Loucy (cell line): ENCODE measurements around the gene TPM2.

ENCODE experiments used
- H2AFZ ChIP-seq: fragments of 200-600 bp; sonication (generic); 2 replicates; pipeline ENCODE4 v1.6.0; 2016; ENCODE audit warnings: antibody characterized with exemption, mild to moderate bottlenecking, low read length, moderate library complexity
- H3F3A ChIP-seq: fragments of 200-600 bp; 2 replicates; pipeline ENCODE4 v1.6.0; 2016; ENCODE audit warnings: antibody characterized with exemption, low read depth, mild to moderate bottlenecking
- H3K27me3 ChIP-seq: fragments of 200-600 bp; sonication (generic); 2 replicates; pipeline ENCODE4 v1.6.1; 2014; ENCODE audit warnings: low read length, mild to moderate bottlenecking; ENCODE audit not compliant: insufficient read depth, poor library complexity, severe bottlenecking
- H3K36me3 ChIP-seq: fragments of 200-600 bp; sonication (generic); 2 replicates; pipeline ENCODE4 v1.6.1; 2016; ENCODE audit warnings: low read length; ENCODE audit not compliant: insufficient read depth
- H3K4me1 ChIP-seq: fragments of 200-600 bp; sonication (generic); 2 replicates; pipeline ENCODE4 v1.5.1; 2014; ENCODE audit warnings: low read length, mild to moderate bottlenecking; ENCODE audit not compliant: insufficient read depth, poor library complexity, severe bottlenecking
- H3K4me2 ChIP-seq: fragments of 200-600 bp; sonication (generic); 2 replicates; pipeline ENCODE4 v1.6.0; 2014; ENCODE audit warnings: antibody characterized with exemption, low read length, low read depth, mild to moderate bottlenecking; ENCODE audit not compliant: poor library complexity, severe bottlenecking
- H3K4me3 ChIP-seq: fragments of 200-600 bp; sonication (generic); 2 replicates; pipeline ENCODE4 v1.5.1; 2014; ENCODE audit warnings: low read length, mild to moderate bottlenecking, mixed read lengths; ENCODE audit not compliant: poor library complexity, severe bottlenecking
- H3K79me2 ChIP-seq: fragments of 200-600 bp; sonication (generic); 2 replicates; pipeline ENCODE4 v1.6.1; 2014; ENCODE audit warnings: low read length; ENCODE audit not compliant: insufficient read depth
- H3K9ac ChIP-seq: fragments of 200-600 bp; sonication (generic); 2 replicates; pipeline ENCODE4 v1.6.0; 2014; ENCODE audit warnings: mild to moderate bottlenecking, low read depth, low read length, moderate library complexity; ENCODE audit not compliant: poor library complexity, severe bottlenecking
- H3K9me2 ChIP-seq: fragments of 200-600 bp; sonication (generic); replicated peaks from 2 replicates; pipeline ENCODE4 v1.6.1; 2016; ENCODE audit warnings: low read depth, low read length, mixed read lengths
- H3K9me3 ChIP-seq: fragments of 200-600 bp; sonication (generic); 2 replicates; pipeline ENCODE4 v1.6.1; 2014; ENCODE audit warnings: mild to moderate bottlenecking, antibody characterized with exemption, low read length, low read depth; ENCODE audit not compliant: insufficient read depth
- H4K20me1 ChIP-seq: fragments of 200-600 bp; sonication (generic); 2 replicates; pipeline ENCODE4 v1.6.0; 2014; ENCODE audit warnings: antibody characterized with exemption, low read length, mild to moderate bottlenecking; ENCODE audit not compliant: insufficient read depth, poor library complexity, severe bottlenecking
- CTCF ChIP-seq: fragments of 200-600 bp; sonication (generic); conservative IDR thresholded peaks from 2 replicates; pipeline ENCODE4 v1.5.1; 2014; ENCODE audit warnings: mild to moderate bottlenecking, antibody characterized with exemption, low read length
- EZH2phosphoT487 ChIP-seq: fragments of 200-600 bp; IDR thresholded peaks from 2 replicates; pipeline ENCODE4 v1.6.1; 2018; ENCODE audit warnings: antibody characterized with exemption, mild to moderate bottlenecking, moderate library complexity, borderline replicate concordance

TPM2 gene

GRCh38 chr9:35675204-35675603 is 14.5 kb downstream of the TPM2 start:
- H3K4me3 ChIP-seq: no peak overlapping the region
- no peak overlapping the region for H3K9ac ChIP-seq
- no peaks in the 10 kb centered on the region for H3F3A ChIP-seq
- no peaks in the 10 kb centered on the region for H3K9me3 ChIP-seq
- TF ChIP-seq EZH2phosphoT487: no peak
- no peak for TF ChIP-seq CTCF
- no peaks in the 10 kb centered on the region for H3K79me2 ChIP-seq
- no peaks in the 10 kb centered on the region for H3K36me3 ChIP-seq
- no peaks in the 10 kb centered on the region for H3K4me1 ChIP-seq
- no peaks in the 10 kb centered on the region for H3K9me2 ChIP-seq
- H4K20me1 ChIP-seq: no peaks in the 10 kb centered on the region
- H3K4me2 ChIP-seq: no peak overlapping the region
- no peak overlapping the region for H2AFZ ChIP-seq
- H3K27me3 ChIP-seq: no peaks in the 10 kb centered on the region

- no peak overlapping the region for H3K4me3 ChIP-seq
- H3K9ac ChIP-seq: no peak overlapping the region
- H2AFZ ChIP-seq: no peak overlapping the region
- no peaks in the 10 kb centered on the region for H4K20me1 ChIP-seq
- H3K79me2 ChIP-seq: no peaks in the 10 kb centered on the region
- no peaks in the 10 kb centered on the region for H3K36me3 ChIP-seq
- H3K9me2 ChIP-seq: no peaks in the 10 kb centered on the region
- no peaks in the 10 kb centered on the region for H3K4me1 ChIP-seq
- no peaks in the 10 kb centered on the region for H3K27me3 ChIP-seq
- no peak overlapping the region for H3K4me2 ChIP-seq
- TF ChIP-seq CTCF (no peak), EZH2phosphoT487 (no peak)
- no peaks in the 10 kb centered on the region for H3F3A ChIP-seq
- H3K9me3 ChIP-seq: no peaks in the 10 kb centered on the region
Observed at GRCh38 chr9:35674025-35674361, 15.7 kb downstream of the TPM2 start.

- Histone ChIP-seq H3K79me2 (no peaks in the 10 kb centered on the region), H3K36me3 (no peaks in the 10 kb centered on the region), H3F3A (no peaks in the 10 kb centered on the region), H3K27me3 (no peaks in the 10 kb centered on the region), H3K9me2 (no peaks in the 10 kb centered on the region), H3K4me2 (no peak within 1 kb of the TSS), H3K9ac (no peak within 1 kb of the TSS), H4K20me1 (no peaks in the 10 kb centered on the region), H2AFZ (no peak within 1 kb of the TSS), H3K4me3 (no peak within 1 kb of the TSS), H3K4me1 (no peaks in the 10 kb centered on the region), H3K9me3 (no peaks in the 10 kb centered on the region)
- no peak for TF ChIP-seq EZH2phosphoT487
Observed at GRCh38 chr9:35673132-35674024, 16.3 kb downstream of the TPM2 start, which contains the start of gene CA9. Gene CA9, plus strand, starts transcription at chr9:35673928. Its CDS starts 32 bp downstream, at chr9:35673960.
